B cell (primary cell): ENCODE measurements around the gene KIAA0232. TPM values are rescaled to one million over a fixed set of nuclear protein-coding genes. Genes with fewer than 3 reads are reported as not detected.

Source experiments
- ATAC-seq: fragments of 200-7000 bp; cut with Tn5 transposase; one replicate; pipeline ENCODE4 v1.10.0; 2021; ENCODE audit warnings: low read depth, mild to moderate bottlenecking, moderate number of reproducible peaks, moderate library complexity
- CTCF ChIA-PET: fragments of 350-600 bp; sonication (Branson Sonifier 250); formaldehyde crosslinking; loops from one replicate; lab custom pipeline; 2021; ENCODE audit warnings: antibody characterized with exemption, inconsistent platforms; lab: Charles Lee
- POLR2A ChIA-PET: fragments of 350-600 bp; sonication (Branson Sonifier 250); formaldehyde crosslinking; loops from one replicate; lab custom pipeline; 2021; ENCODE audit warnings: antibody characterized with exemption; lab: Charles Lee
- DNase-seq: peaks from one replicate; pipeline ENCODE4 v3.0.0; 2013
- H2AFZ ChIP-seq: 2 replicates; pipeline ENCODE4 v1.6.1; 2012; ENCODE audit warnings: mild to moderate bottlenecking, low read depth, low read length; ENCODE audit not compliant: insufficient read depth, poor library complexity, severe bottlenecking
- H3K27ac ChIP-seq, 2 donors: 1 replicate in 1 of 2; 2 replicates in 1 of 2; pipeline ENCODE4 v1.5.1; 2012 to 2013; ENCODE audit warnings: low read length in 2 of 2, mild to moderate bottlenecking in 2 of 2, moderate library complexity in 1 of 2
- H3K27me3 ChIP-seq, 4 experiments: fragments of 200-600 bp in 1 of 4; sonication (generic) in 1 of 4; replicated peaks in 1 of 4; 1 replicate in 2 of 4; 2 replicates in 2 of 4; pipeline versions ENCODE4 v1.6.1 to v1.7.0; 2013 to 2016; ENCODE audit warnings: low read length in 3 of 4, mild to moderate bottlenecking in 2 of 4, mixed read lengths in 1 of 4, moderate library complexity in 1 of 4; ENCODE audit not compliant: insufficient read depth in 4 of 4, control insufficient read depth in 3 of 4; ENCODE audit errors: control extremely low read depth in 1 of 4
- H3K36me3 ChIP-seq, 2 experiments: replicated peaks in 1 of 2; 1 replicate in 1 of 2; 2 replicates in 1 of 2; pipeline versions ENCODE4 v1.6.1 to v1.7.1; 2013; ENCODE audit warnings: low read length in 1 of 2; ENCODE audit not compliant: insufficient read depth in 2 of 2, control insufficient read depth in 1 of 2; ENCODE audit errors: control extremely low read depth in 1 of 2, extremely low read depth in 1 of 2
- H3K4me1 ChIP-seq, 2 donors: fragments of 200-600 bp in 1 of 2; sonication (generic) in 1 of 2; 1 replicate in 1 of 2; 2 replicates in 1 of 2; pipeline versions ENCODE4 v1.5.1 to v1.6.1; 2013 to 2017; ENCODE audit warnings: low read length in 2 of 2; ENCODE audit not compliant: control insufficient read depth in 2 of 2, insufficient read depth in 2 of 2
- H3K4me2 ChIP-seq: replicated peaks from 2 replicates; pipeline ENCODE3; 2012; ENCODE audit warnings: mild to moderate bottlenecking, low read depth, low read length; ENCODE audit not compliant: poor library complexity, severe bottlenecking
- H3K4me3 ChIP-seq, 5 experiments: fragments of 200-600 bp in 1 of 5; sonication (generic) in 1 of 5; 1 replicate in 3 of 5; 2 replicates in 2 of 5; pipeline versions ENCODE4 v1.5.1 to v1.7.0; 2011 to 2016; ENCODE audit warnings: low read length in 4 of 5, mild to moderate bottlenecking in 4 of 5, low read depth in 2 of 5, control low read depth in 1 of 5, moderate library complexity in 1 of 5; ENCODE audit not compliant: insufficient read depth in 1 of 5; ENCODE audit errors: control extremely low read depth in 1 of 5, extremely low read depth in 1 of 5
- H3K79me2 ChIP-seq: fragments of 200-600 bp; sonication (generic); one replicate; pipeline ENCODE4 v1.6.0; 2016; ENCODE audit warnings: low read length; ENCODE audit not compliant: control insufficient read depth, insufficient read depth
- H3K9ac ChIP-seq: fragments of 200-600 bp; sonication (generic); 2 replicates; pipeline ENCODE4 v1.6.1; 2017; ENCODE audit warnings: mild to moderate bottlenecking, low read length, moderate library complexity
- H3K9me3 ChIP-seq, 3 donors: one replicate each; pipeline versions ENCODE4 v1.6.1 to v1.7.1; 2013; ENCODE audit warnings: low read length in 2 of 3; ENCODE audit not compliant: control insufficient read depth in 2 of 3, insufficient read depth in 1 of 3; ENCODE audit errors: control extremely low read depth in 1 of 3
- H4K20me1 ChIP-seq: 2 replicates; pipeline ENCODE4 v1.6.0; 2012; ENCODE audit warnings: mild to moderate bottlenecking, low read length; ENCODE audit not compliant: insufficient read depth, control insufficient read depth, poor library complexity, severe bottlenecking
- H3K27ac Mint-ChIP-seq: one replicate; pipeline ENCODE4 v1.8.0; 2021; ENCODE audit warnings: mixed read lengths
- H3K27me3 Mint-ChIP-seq: one replicate; pipeline ENCODE4 v1.8.0; 2021; ENCODE audit warnings: mixed read lengths
- H3K4me1 Mint-ChIP-seq: one replicate; pipeline ENCODE4 v1.8.0; 2021; ENCODE audit warnings: mixed read lengths
- H3K4me3 Mint-ChIP-seq: one replicate; pipeline ENCODE4 v1.8.0; 2021; ENCODE audit warnings: mixed read lengths
- H3K9me3 Mint-ChIP-seq: one replicate; pipeline ENCODE4 v1.8.0; 2022; ENCODE audit warnings: mixed read lengths; ENCODE audit not compliant: insufficient read depth
- CTCF ChIP-seq: fragments of 200-600 bp; IDR thresholded peaks from one replicate; pipeline ENCODE4 v1.8.0; 2022; ENCODE audit warnings: antibody characterized with exemption, mild to moderate bottlenecking
- EZH2 ChIP-seq: IDR thresholded peaks from 2 replicates; pipeline ENCODE4 v1.6.1; 2012; ENCODE audit warnings: borderline replicate concordance, low read depth, mild to moderate bottlenecking, moderate library complexity, low read length; ENCODE audit not compliant: insufficient read depth, poor library complexity, severe bottlenecking
- WGBS: methylation state at CpG from one replicate; pipeline ENCODE4 v1.1.5; 2013; ENCODE audit warnings: missing lambda C conversion rate; ENCODE audit not compliant: insufficient coverage; 5-methylcytosine and 5-hydroxymethylcytosine counted together
- intact Hi-C: fragments of 100-400 bp; cut with micrococcal nuclease; formaldehyde crosslinking; loops from one replicate; pipeline ENCODE4 v1.10.0; 2022
- polyA plus RNA-seq: library from polyadenylated mRNA; depleted of rRNA; stranded (reverse); fragments of >200 nt; gene quantifications from 2 replicates; pipeline ENCODE4 v1.2.3, GENCODE V29; 2012
- total RNA-seq, 2 donors: library from RNA; stranded (reverse); fragments of 120-200 nt in 1 of 2; gene quantifications; 1 replicate in 1 of 2; 2 replicates in 1 of 2; pipeline versions ENCODE4 v1.2.3 to v1.2.4, GENCODE V29; 2013 to 2022

The KIAA0232 gene
- total and polyA plus RNA-seq, 2 donors (not counting 1 experiment from before 2014, with no cell fraction given) = 2.9 to 20.8 TPM

GRCh38 chr4:6733358-6734164, 49.0 kb upstream of the KIAA0232 start:
- Histone ChIP-seq H3K9ac (no peak overlapping the region), H3K4me3 (no peak overlapping the region), H3K4me1 (no peaks in the 10 kb centered on the region), H4K20me1 (no peaks in the 10 kb centered on the region), H3K27me3 (peaks cover 0 to 3% (median 0%) of the 10 kb centered on the region in 4 experiments), H3K36me3 (no peaks in the 10 kb centered on the region), H2AFZ (no peak overlapping the region), H3K4me2 (no peak overlapping the region), H3K79me2 (no peaks in the 10 kb centered on the region), H3K27ac (no peak overlapping the region), H3K9me3 (no peaks in the 10 kb centered on the region)
- H3K9me3 Mint-ChIP-seq = no peaks in the 10 kb centered on the region
- DNase-seq (no peak), ATAC-seq (no peak)
- peaks cover 23% of the 10 kb centered on the region for H3K27me3 Mint-ChIP-seq
- WGBS = 91% methylated on average over 27 of the region's 27 CpGs
- no peak overlapping the region for H3K27ac Mint-ChIP-seq
- no peak overlapping the region for H3K4me3 Mint-ChIP-seq
- H3K4me1 Mint-ChIP-seq = no peaks in the 10 kb centered on the region
- intact Hi-C loops = no loop called here
- TF ChIP-seq EZH2 (no peak), CTCF (no peak)
- POLR2A ChIA-PET = no interaction called here
- CTCF ChIA-PET = no interaction called here

GRCh38 chr4:6734165-6734786, 48.3 kb upstream of the KIAA0232 start:
- Histone ChIP-seq H2AFZ (no peak overlapping the region), H3K27ac (no peak overlapping the region)
- POLR2A ChIA-PET = no interaction called here

More at GRCh38 chr4:6734165-6734786, 48.3 kb upstream of the KIAA0232 start:
- H3K36me3 ChIP-seq = no peaks in the 10 kb centered on the region
- no peaks in the 10 kb centered on the region for H3K4me1 ChIP-seq
- ATAC-seq (no peak), DNase-seq (no peak)
- Mint-ChIP-seq H3K4me3 (no peak overlapping the region), H3K4me1 (no peaks in the 10 kb centered on the region), H3K27ac (no peak overlapping the region), H3K9me3 (no peaks in the 10 kb centered on the region), H3K27me3 (peaks cover 25% of the 10 kb centered on the region)
- H4K20me1 ChIP-seq = no peaks in the 10 kb centered on the region
- 82% methylated on average over 14 of the region's 16 CpGs for WGBS
- H3K4me3 ChIP-seq = no peak overlapping the region
- H3K4me2 ChIP-seq = no peak overlapping the region
- H3K9ac ChIP-seq = no peak overlapping the region
- TF ChIP-seq EZH2 = no peak
- TF ChIP-seq CTCF = no peak
- CTCF ChIA-PET = interaction anchor here (0.7 to 1.5 kb wide), 3 partner anchors 14 to 338 kb away, joined by 3 to 4 read pairs (median 3); no protein-coding TSS in a partner anchor
- H3K27me3 ChIP-seq = peaks cover 0 to 3% (median 0%) of the 10 kb centered on the region in 4 experiments
- H3K9me3 ChIP-seq = no peaks in the 10 kb centered on the region
- intact Hi-C loops = no loop called here
- no peaks in the 10 kb centered on the region for H3K79me2 ChIP-seq
